Mesenchymal stem cell (in vitro differentiated cells and primary cell): ENCODE results near the gene NUTM2F.
"Not testable (repeated sequence)": the region's sequence is repeated elsewhere in the genome, so short reads cannot be mapped to it uniquely, and the experiment has no call there.

Experiments
- DNase-seq: peaks from one replicate; pipeline ENCODE4 v3.0.0-alpha.2; 2013
- H2AFZ ChIP-seq: one replicate; pipeline ENCODE4 v1.6.1; 2013; ENCODE audit warnings: low read depth, mild to moderate bottlenecking, control low read depth, inconsistent platforms, low read length, moderate library complexity
- H2AK5ac ChIP-seq: 2 replicates; pipeline ENCODE4 v1.6.1; 2013; ENCODE audit warnings: low read length, moderate library complexity, mild to moderate bottlenecking, inconsistent platforms; ENCODE audit not compliant: severe bottlenecking
- H2BK120ac ChIP-seq: one replicate; pipeline ENCODE4 v1.6.1; 2013; ENCODE audit warnings: low read depth, mild to moderate bottlenecking, inconsistent platforms, low read length, moderate library complexity
- H2BK12ac ChIP-seq, 2 experiments: one replicate each; pipeline ENCODE4 v1.6.1; 2013; ENCODE audit warnings: inconsistent platforms in 2 of 2, low read length in 2 of 2, mild to moderate bottlenecking in 2 of 2, moderate library complexity in 2 of 2, control low read depth in 1 of 2
- H2BK15ac ChIP-seq: one replicate; pipeline ENCODE4 v1.6.1; 2013; ENCODE audit warnings: mild to moderate bottlenecking, low read depth, inconsistent platforms; ENCODE audit not compliant: poor library complexity, severe bottlenecking
- H2BK5ac ChIP-seq: 2 replicates; pipeline ENCODE4 v1.6.1; 2013; ENCODE audit warnings: low read depth, mild to moderate bottlenecking, low read length, control low read depth, inconsistent platforms; ENCODE audit not compliant: poor library complexity, severe bottlenecking
- H3K14ac ChIP-seq, 2 experiments: one replicate each; pipeline ENCODE4 v1.6.1; 2013; ENCODE audit warnings: inconsistent platforms in 2 of 2, low read length in 2 of 2, control low read depth in 1 of 2, mild to moderate bottlenecking in 1 of 2, moderate library complexity in 1 of 2
- H3K18ac ChIP-seq, 2 experiments: one replicate each; pipeline ENCODE4 v1.6.1; 2013; ENCODE audit warnings: inconsistent platforms in 2 of 2, low read length in 2 of 2, control low read depth in 1 of 2, low read depth in 1 of 2, mild to moderate bottlenecking in 1 of 2
- H3K23ac ChIP-seq, 2 experiments: one replicate each; pipeline ENCODE4 v1.6.1; 2013; ENCODE audit warnings: inconsistent platforms in 2 of 2, low read length in 2 of 2, mild to moderate bottlenecking in 2 of 2, moderate library complexity in 2 of 2, control low read depth in 1 of 2
- H3K27ac ChIP-seq: 2 replicates; pipeline ENCODE4 v1.5.1; 2013; ENCODE audit warnings: mild to moderate bottlenecking, moderate library complexity, low read length, control low read depth, inconsistent platforms; ENCODE audit not compliant: poor library complexity, severe bottlenecking
- H3K27me3 ChIP-seq, 2 experiments: 2 replicates each; pipeline versions ENCODE4 v1.6.1 to v1.7.0; 2013; ENCODE audit warnings: low read length in 2 of 2, mild to moderate bottlenecking in 2 of 2, moderate library complexity in 2 of 2, control low read depth in 1 of 2, inconsistent platforms in 1 of 2; ENCODE audit not compliant: control insufficient read depth in 1 of 2, insufficient read depth in 1 of 2
- H3K36me3 ChIP-seq, 2 experiments: 2 replicates each; pipeline versions ENCODE4 v1.6.1 to v1.7.0; 2013; ENCODE audit warnings: low read length in 2 of 2, control low read depth in 1 of 2, inconsistent platforms in 1 of 2, low read depth in 1 of 2, mild to moderate bottlenecking in 1 of 2; ENCODE audit not compliant: insufficient read depth in 2 of 2, control insufficient read depth in 1 of 2
- H3K4ac ChIP-seq, 2 experiments: one replicate each; pipeline ENCODE4 v1.6.1; 2013; ENCODE audit warnings: inconsistent platforms in 2 of 2, low read length in 2 of 2, mild to moderate bottlenecking in 2 of 2, moderate library complexity in 2 of 2, control low read depth in 1 of 2, low read depth in 1 of 2
- H3K4me1 ChIP-seq: 2 replicates; pipeline ENCODE4 v1.6.1; 2013; ENCODE audit warnings: low read depth, low read length, control low read depth; ENCODE audit not compliant: control insufficient read depth, insufficient read depth
- H3K4me2 ChIP-seq: 2 replicates; pipeline ENCODE4 v1.6.1; 2013; ENCODE audit warnings: low read length, mild to moderate bottlenecking, inconsistent platforms; ENCODE audit not compliant: poor library complexity, severe bottlenecking
- H3K4me3 ChIP-seq, 2 experiments: 2 replicates each; pipeline versions ENCODE4 v1.5.1 to v1.7.0; 2013; ENCODE audit warnings: low read length in 2 of 2, mild to moderate bottlenecking in 2 of 2, control low read depth in 1 of 2, low read depth in 1 of 2; ENCODE audit not compliant: insufficient read depth in 1 of 2
- H3K79me1 ChIP-seq: replicated peaks from 2 replicates; pipeline ENCODE4 v1.6.1; 2013; ENCODE audit warnings: mild to moderate bottlenecking, control low read depth, low read length, inconsistent platforms; ENCODE audit not compliant: poor library complexity, severe bottlenecking
- H3K9ac ChIP-seq: 2 replicates; pipeline ENCODE4 v1.7.0; 2013; ENCODE audit warnings: mild to moderate bottlenecking, low read length, moderate library complexity
- H3K9me3 ChIP-seq: 2 replicates; pipeline ENCODE4 v1.7.0; 2013; ENCODE audit warnings: mild to moderate bottlenecking, low read length; ENCODE audit not compliant: control insufficient read depth
- H4K8ac ChIP-seq: one replicate; pipeline ENCODE4 v1.6.1; 2013; ENCODE audit warnings: inconsistent platforms, mild to moderate bottlenecking, low read length, moderate library complexity
- H4K91ac ChIP-seq: one replicate; pipeline ENCODE4 v1.6.1; 2013; ENCODE audit warnings: mild to moderate bottlenecking, low read length, inconsistent platforms
- WGBS: methylation state at CpG from one replicate; pipeline ENCODE4 v1.1.7; 2013; ENCODE audit warnings: mixed read lengths; 5-methylcytosine and 5-hydroxymethylcytosine counted together

NUTM2F gene

DNA sequence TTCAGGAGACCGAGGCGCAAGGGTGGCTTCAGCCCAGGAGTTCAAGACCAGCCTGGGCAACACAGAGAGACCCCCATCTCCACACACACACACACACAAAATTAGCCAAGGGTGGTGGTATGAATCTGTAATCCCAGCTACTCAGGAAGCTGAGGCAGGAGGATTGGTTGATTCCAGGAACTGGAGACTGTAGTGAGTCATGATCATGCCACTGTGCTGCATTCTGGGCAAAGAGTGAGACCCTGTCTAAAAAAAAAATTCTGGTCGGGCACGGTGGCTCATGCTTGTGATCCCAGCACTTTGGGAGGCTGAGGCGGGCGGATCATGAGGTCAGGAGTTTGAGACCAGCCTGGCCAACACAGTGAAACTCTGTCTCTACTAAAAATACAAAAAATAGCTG, 11.2 kb upstream of the NUTM2F start:
- H3K18ac ChIP-seq, H2BK12ac ChIP-seq: not testable (repeated sequence)

DNA sequence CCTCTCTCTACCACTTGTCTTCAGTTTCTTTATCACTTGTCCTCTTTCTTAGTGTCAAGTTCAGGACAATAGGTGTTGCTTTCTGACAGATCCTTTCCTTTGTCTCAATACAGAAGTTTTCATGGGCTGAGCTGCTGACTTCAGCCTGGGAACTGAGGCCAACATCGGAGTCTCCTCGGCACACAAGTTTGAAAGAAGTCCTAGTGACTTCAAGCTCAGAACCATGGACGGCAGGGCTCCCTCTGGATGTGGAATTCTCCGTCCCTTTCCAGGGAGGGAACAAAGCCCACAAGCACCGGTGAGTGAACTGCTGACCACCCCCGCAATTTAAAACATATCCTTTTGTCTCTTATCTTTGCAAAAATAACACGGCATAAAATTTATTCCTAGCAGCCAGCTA, 10.3 kb upstream of the NUTM2F start:
- not testable (repeated sequence) for H3K36me3 ChIP-seq, H3K14ac ChIP-seq, H4K8ac ChIP-seq, H2BK5ac ChIP-seq, H2AFZ ChIP-seq, H3K4me3 ChIP-seq, H3K23ac ChIP-seq, H3K9ac ChIP-seq, H3K9me3 ChIP-seq, H3K79me1 ChIP-seq, H2BK15ac ChIP-seq, H3K4ac ChIP-seq, H2AK5ac ChIP-seq, H3K27ac ChIP-seq, H4K91ac ChIP-seq, H3K18ac ChIP-seq, H2BK120ac ChIP-seq, H3K27me3 ChIP-seq, DNase-seq, H3K4me2 ChIP-seq, H2BK12ac ChIP-seq, H3K4me1 ChIP-seq
- 61% methylated on average over 3 of the region's 7 CpGs for WGBS

More for the DNA sequence above, 11.2 kb upstream of the NUTM2F start:
- H3K9ac ChIP-seq, H3K14ac ChIP-seq, DNase-seq, H2AK5ac ChIP-seq, H3K9me3 ChIP-seq, H3K4me2 ChIP-seq, H4K8ac ChIP-seq, H3K27me3 ChIP-seq, H4K91ac ChIP-seq, H2AFZ ChIP-seq, H3K23ac ChIP-seq, H2BK120ac ChIP-seq, H3K27ac ChIP-seq, H3K4me3 ChIP-seq, H2BK15ac ChIP-seq, H2BK5ac ChIP-seq, H3K4ac ChIP-seq, H3K4me1 ChIP-seq, H3K36me3 ChIP-seq, H3K79me1 ChIP-seq: not testable (repeated sequence)
- WGBS = 70% methylated on average over 2 of the region's 6 CpGs

DNA sequence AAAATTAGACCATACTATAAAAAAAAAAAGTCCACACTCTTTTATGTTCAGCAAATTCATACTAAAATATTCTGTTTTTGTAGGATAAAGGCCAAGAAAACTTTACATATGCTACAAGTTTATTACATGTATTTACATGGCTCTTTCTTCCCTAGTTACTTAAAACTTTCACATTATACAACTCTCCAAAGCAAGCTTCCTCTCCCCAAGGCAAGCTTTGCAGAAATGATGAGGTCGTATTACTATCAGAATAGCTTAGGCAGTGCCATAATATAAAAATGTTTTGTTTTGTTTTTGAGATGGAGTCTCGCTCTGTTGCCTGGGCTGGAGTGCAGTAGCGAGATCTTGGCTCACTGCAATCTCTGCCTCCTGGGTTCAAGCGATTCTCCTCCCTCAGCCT, 8.0 kb upstream of the NUTM2F start:
- H3K23ac ChIP-seq, H3K4ac ChIP-seq, H2BK5ac ChIP-seq, H4K8ac ChIP-seq, H2BK120ac ChIP-seq, H4K91ac ChIP-seq, H3K4me3 ChIP-seq, H2BK12ac ChIP-seq, H3K4me2 ChIP-seq, H3K9me3 ChIP-seq, H2AK5ac ChIP-seq, H3K79me1 ChIP-seq, H3K36me3 ChIP-seq, H2AFZ ChIP-seq, H3K27ac ChIP-seq, H3K9ac ChIP-seq, H2BK15ac ChIP-seq, DNase-seq, H3K4me1 ChIP-seq, H3K14ac ChIP-seq, H3K18ac ChIP-seq, H3K27me3 ChIP-seq: not testable (repeated sequence)
- 92% methylated on average over 3 of the region's 4 CpGs for WGBS

DNA sequence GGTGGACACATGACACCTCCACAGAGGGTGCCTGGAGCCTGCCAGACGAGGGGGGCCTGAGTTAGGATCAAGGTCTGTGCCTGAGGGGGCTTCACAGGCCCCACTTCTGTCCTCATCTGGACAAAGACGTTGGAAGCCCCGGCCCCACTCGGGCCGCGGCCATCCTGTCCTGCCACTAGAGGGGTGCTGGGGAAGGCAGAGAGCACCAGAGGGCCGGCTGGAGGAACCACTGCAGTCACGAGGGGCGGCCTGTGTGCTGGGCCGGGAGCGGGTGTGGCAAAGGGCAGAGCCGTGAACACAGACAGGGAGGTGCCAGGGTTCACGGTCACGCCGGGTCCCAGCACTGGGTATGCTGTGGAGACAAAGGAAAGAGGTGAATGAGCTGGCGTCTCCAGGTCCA, 2.9 kb downstream of the NUTM2F start:
- not testable (repeated sequence) for H2BK120ac ChIP-seq, H3K9me3 ChIP-seq, H2BK5ac ChIP-seq, H4K8ac ChIP-seq, H2AK5ac ChIP-seq, H3K14ac ChIP-seq, H3K4me1 ChIP-seq, H3K23ac ChIP-seq, DNase-seq, H3K27ac ChIP-seq, H3K9ac ChIP-seq, H3K18ac ChIP-seq, H2BK15ac ChIP-seq, H3K79me1 ChIP-seq, H3K4me2 ChIP-seq, H3K4ac ChIP-seq, H2AFZ ChIP-seq, H3K27me3 ChIP-seq, H4K91ac ChIP-seq, H3K36me3 ChIP-seq, H2BK12ac ChIP-seq, H3K4me3 ChIP-seq
- WGBS = 85% methylated on average over 13 of the region's 16 CpGs
